ENCODE data around the gene REM2. TPM values are rescaled to one million over a fixed set of nuclear protein-coding genes. Genes with fewer than 3 reads are reported as not detected.

REM2 gene
- total RNA-seq, 1 experiment from 2014 or later = 1.5 TPM

GRCh38 chr14:22905627-22906026, 22.6 kb downstream of the REM2 start (continued):
- no peak for TF ChIP-seq AFF4 (CRISPR knock-in tag; IDR thresholded peaks at IDR 0.05; ENCODE audit: borderline replicate concordance)

GRCh38 chr14:22906073-22906472, 23.1 kb downstream of the REM2 start:
- no peak for TF ChIP-seq EMX1 (CRISPR knock-in tag; IDR thresholded peaks at IDR 0.05)
- no peak for TF ChIP-seq RELA (CRISPR knock-in tag; IDR thresholded peaks at IDR 0.05; ENCODE audit: borderline replicate concordance)
- TF ChIP-seq GTF2I (CRISPR knock-in tag; conservative IDR thresholded peaks at IDR 0.05) = no peak
- TF ChIP-seq CBFB (CRISPR knock-in tag; IDR thresholded peaks at IDR 0.05; ENCODE audit: low read depth) = no peak
- Mint-ChIP-seq H3K36me3 (peaks cover 70% of the 10 kb centered on the region), H3K4me1 (no peaks in the 10 kb centered on the region), H3K27me3 (ENCODE audit: low read depth) (peaks cover 2% of the 10 kb centered on the region; the same call in 1 of the 2 replicates), H3K9me3 (no peaks in the 10 kb centered on the region), H3K27ac (no peak overlapping the region), H3K4me3 (no peak overlapping the region)
- no peak for DNase-seq (ENCODE audit: low spot score)
- ChIA-PET CTCF (no interaction called here), POLR2A (no interaction called here)
- ATAC-seq = no peak

GRCh38 chr14:22907429-22907828, 24.4 kb downstream of the REM2 start:
- H3K4me3 Mint-ChIP-seq = no peak overlapping the region
- ChIA-PET CTCF (no interaction called here), POLR2A (no interaction called here)
- H3K27me3 Mint-ChIP-seq (ENCODE audit: low read depth) = no peaks in the 10 kb centered on the region
- DNase-seq (ENCODE audit: low spot score) (no peak), ATAC-seq (no peak)
- H3K4me1 Mint-ChIP-seq = no peaks in the 10 kb centered on the region
- H3K36me3 Mint-ChIP-seq = peaks cover 57% of the 10 kb centered on the region
- H3K27ac Mint-ChIP-seq = no peak overlapping the region
- no peaks in the 10 kb centered on the region for H3K9me3 Mint-ChIP-seq
- no peak for TF ChIP-seq NR2C2 (CRISPR knock-in tag; IDR thresholded peaks at IDR 0.05)
- TF ChIP-seq MLX (CRISPR knock-in tag; IDR thresholded peaks at IDR 0.05) = no peak
- no peak for TF ChIP-seq ZBTB21 (CRISPR knock-in tag; IDR thresholded peaks at IDR 0.05; ENCODE audit: borderline replicate concordance)
- no peak for TF ChIP-seq ZNF281 (CRISPR knock-in tag; IDR thresholded peaks at IDR 0.05)
- no peak for TF ChIP-seq ZNF425 (CRISPR knock-in tag; conservative IDR thresholded peaks at IDR 0.05)
- no peak for TF ChIP-seq HMGA2 (CRISPR knock-in tag; IDR thresholded peaks at IDR 0.05)
- no peak for TF ChIP-seq ZNF512 (CRISPR knock-in tag; IDR thresholded peaks at IDR 0.05; ENCODE audit: borderline replicate concordance)
- TF ChIP-seq ATF2 (CRISPR knock-in tag; IDR thresholded peaks at IDR 0.05; ENCODE audit: borderline replicate concordance, low read depth) = no peak
- TF ChIP-seq HMGXB4 (CRISPR knock-in tag; IDR thresholded peaks at IDR 0.05) = no peak
- TF ChIP-seq NR3C1 (CRISPR knock-in tag; conservative IDR thresholded peaks at IDR 0.05; ENCODE audit: low read depth) = no peak
- no peak for TF ChIP-seq TEAD4 (CRISPR knock-in tag; IDR thresholded peaks at IDR 0.05)
- TF ChIP-seq ELF4 (CRISPR knock-in tag; IDR thresholded peaks at IDR 0.05; ENCODE audit: low read depth) = no peak
- no peak for TF ChIP-seq NFE2L1 (CRISPR knock-in tag; IDR thresholded peaks at IDR 0.05)
- TF ChIP-seq SOX15 (CRISPR knock-in tag; IDR thresholded peaks at IDR 0.05) = no peak
- no peak for TF ChIP-seq ZNF317 (CRISPR knock-in tag; IDR thresholded peaks at IDR 0.05; ENCODE audit: borderline replicate concordance, low read depth)

All from WTC11 (cell line).